Measurements from ENCODE around the gene UBE2E2.

UBE2E2 gene

DNA sequence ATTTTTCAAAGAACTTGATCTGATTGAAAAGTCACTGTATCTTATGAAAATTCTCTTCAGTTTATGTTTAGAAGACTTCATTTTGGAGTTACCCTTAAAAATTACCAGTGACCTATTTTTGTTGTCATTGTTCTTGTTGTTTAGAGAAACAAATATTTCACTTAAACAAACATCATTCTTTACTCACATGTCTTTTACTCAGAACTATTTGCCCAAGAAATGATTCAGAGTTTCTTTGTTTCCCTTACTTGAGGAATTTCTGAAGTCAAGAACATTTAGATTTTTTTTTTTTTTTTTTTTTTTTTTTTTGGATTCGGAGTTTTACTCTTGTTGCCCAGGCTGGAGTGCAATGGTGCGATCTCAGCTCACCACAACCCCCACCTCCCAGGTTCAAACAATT, 343.1 kb downstream of the UBE2E2 start:
- no peak for DNase-seq

DNA sequence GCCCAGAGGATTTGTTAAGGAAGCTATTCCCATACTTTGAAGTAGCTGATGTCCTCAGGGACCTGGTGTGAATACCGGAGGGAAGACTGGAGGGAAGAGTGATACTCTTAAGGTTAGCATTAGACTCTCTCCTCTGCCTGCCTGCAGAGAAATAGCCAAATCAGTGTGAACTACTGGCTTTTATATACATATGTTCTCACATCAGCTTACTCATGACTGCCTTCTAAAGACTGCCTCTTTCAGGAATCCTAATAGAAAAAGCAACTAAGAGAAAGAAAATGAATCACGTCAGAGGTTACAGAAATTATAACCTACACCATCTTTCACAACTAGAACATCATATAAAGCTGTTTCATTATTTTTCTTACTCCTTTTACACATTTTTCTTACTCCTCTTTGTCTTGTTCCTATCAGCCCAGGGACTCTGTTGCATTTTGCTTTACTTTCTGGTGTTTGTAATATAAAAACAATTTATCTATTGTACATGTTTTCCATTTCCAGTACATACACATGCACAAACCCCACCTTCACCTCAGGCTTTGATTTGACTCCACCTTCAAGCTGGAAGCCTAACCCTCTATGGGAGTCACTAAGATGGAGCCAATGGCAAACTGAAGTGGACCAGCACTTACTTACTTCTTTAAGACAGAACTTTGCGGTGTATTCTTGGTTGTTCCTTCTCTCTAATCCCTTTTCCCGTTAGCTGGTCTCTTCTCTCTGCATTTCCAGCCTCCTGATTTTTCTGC, 345.0 kb downstream of the UBE2E2 start:
- DNase-seq, result no peak

DNA sequence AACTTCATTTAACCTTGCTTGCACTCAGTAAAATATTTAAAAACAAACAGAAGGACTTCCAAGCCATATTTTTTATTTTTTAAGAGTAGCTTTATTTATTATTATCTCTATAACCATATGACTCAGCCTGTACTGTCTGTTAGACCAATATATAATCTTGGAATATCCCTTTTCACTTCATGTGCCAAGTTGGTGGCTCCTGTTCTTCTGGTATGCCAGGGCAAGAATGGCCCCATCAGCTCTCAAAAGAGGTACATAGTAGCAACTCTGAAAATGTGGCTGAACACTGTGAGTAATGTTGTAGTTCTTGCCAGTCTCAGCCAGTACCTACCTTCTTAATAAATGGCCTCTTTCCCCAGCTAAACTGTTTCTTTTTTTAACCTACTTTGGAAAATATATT, 345.6 kb downstream of the UBE2E2 start:
- DNase-seq, result no peak

DNA sequence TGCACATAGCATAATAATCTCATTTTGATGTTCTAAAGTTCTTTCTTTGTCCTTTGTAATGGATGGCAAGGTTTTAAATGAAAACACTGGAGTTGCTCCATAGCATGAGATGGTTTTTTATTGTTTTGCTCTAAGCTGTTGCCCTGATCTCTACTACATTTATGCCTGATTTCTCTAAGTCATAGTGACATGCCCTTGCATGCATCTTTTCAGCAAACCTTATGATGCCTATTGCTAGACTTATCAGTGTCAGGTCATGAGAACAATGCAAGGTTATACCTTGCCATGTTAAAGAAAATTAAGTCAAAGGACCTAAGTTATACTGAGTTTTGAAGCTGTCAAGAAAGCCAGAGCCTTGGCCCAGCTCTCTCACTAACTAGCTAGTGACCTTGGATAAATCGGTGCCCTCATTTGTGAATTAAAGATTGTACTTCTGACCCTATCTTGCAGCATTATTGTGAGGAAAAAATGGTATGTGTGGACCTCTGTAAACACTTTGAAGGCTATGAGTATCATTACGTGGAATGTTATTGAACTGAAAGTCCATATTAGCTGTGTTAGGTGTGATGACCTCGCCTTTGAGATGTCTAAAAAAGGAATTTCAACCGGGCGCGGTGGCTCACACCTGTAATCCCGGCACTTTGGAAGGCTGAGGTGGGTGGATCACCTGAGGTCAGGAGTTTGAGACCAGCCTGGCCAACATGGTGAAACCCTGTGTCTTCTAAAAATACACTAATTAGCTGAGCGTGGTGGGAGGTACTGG, 346.2 kb downstream of the UBE2E2 start:
- DNase-seq, result no peak

DNA sequence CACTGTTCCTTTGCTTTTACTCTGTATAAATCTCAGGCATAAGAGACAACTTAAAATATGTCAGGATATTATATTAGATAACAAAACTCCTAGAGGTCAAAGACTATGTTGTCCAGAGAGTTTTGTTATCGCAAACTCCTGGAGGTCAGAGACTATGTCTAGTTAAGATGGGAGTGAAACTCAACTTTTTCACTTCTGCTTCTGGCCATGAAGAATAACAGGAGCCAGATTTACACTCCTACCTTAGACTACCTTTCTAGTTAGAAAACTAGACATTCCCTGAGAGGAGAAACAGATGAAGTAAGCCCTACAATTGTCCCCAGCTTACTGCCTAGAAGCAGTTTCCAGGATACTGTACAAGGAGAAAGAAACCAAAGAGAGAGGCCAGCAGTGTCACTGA, 347.3 kb downstream of the UBE2E2 start:
- DNase-seq, result no peak

DNA sequence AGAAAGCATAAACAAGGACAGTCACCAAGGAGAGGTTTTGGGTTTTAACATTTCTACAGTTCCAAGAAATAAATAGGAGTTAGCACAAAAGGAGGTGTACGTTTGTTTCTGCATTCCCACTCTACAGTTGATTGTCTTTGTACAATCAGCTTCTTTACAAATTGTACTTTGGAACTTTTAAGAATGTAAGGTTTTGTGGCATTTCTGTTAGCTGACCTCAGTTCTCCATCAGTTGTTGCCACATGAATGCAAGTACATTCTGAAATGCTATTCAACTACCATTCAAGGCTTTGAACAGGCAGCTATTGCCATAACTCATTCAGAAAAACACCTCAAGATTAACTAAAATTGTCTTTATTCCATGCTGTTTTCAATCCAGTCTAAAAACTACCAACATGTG, 349.4 kb downstream of the UBE2E2 start:
- no peak for DNase-seq

DNA sequence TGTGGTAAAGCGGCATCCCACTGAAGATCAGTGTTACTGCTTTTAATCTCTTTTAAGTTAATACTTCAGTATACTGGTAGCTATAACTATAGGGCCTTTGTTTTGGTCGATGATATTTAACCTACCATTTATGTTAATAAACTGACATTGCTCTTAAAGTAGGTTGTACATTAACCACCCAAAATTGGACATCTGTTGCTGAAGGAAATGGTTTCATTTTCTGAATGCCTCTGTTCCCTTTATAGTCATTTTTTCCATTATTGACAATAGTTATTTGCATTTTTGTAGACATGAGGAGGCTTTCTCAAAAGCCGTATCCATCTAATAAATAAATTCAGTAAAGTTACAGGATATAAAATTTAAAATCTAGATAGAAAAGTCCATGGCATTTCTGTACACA, 350.2 kb downstream of the UBE2E2 start:
- DNase-seq, result no peak

DNA sequence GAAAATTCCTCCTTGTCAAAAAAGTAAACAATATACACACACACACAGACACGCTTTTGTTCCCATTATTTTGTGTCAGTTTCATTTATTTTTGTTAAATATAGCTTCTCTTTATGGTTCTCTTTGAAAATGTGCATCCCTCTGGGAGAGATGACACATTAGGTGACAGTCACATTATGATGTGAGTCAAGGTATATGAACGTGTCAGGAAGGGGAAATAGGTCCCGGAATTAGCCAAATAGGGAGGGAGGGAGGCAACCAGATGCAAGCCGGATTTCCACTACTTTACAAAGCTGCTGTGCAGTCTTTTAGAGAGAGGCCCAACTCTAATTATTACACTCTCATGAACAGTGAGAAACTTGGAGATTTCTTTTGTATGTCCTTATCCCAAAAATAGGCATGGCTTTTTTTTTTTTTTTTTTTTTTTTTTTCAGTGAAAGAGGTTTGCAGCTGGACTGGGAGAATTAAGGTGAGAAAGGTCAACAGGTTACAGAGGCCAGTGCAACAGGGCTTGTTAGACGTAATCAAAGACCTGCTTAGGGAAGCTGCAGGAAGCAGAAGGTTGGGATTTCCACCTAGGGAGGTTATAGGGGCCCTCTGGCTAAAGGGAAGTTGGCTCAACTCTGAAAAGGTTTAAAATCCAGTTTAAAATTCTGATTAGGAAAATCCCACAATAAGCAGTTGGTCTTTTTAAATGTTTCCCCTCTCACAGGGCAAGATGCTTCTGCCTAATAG, 362.1 kb downstream of the UBE2E2 start:
- no peak for DNase-seq

DNA sequence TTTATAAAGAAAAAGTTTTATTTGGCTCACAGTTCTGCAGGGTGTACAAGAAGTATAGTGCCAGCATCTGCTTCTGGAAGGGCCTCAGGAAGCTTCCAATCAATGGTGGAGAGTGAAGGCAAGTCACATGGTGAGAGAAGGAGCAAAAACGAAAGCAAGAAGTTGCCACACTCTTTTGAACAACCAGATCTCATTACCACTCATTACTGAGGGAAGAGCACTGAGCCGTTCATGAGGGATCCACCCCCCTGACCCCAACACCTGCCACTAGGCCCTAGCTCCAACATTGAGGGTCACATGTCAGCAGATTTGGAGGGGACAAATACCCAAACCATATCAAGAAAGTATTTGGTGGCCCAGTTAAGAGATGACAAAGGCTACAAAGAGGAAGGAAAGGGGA, 363.4 kb downstream of the UBE2E2 start:
- DNase-seq, result no peak

DNA sequence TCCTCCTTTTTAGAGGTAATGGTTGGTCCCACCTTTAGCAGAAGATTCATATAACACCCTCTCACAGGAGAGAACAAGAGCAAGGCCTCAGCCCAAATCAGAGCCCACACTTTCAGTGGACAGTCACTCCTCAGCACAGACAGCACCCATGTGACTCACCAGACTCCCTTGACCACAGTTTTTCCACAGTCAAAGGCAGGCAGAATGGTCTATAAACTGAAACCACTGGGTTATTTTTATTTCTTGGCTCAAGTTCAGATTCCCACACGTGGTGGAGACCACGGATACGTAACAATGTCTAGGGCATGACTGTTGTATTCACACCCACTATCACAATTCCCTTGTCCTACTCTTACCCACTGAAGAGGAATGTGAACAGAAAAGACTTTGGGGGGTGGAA, 364.8 kb downstream of the UBE2E2 start:
- no peak for DNase-seq

DNA sequence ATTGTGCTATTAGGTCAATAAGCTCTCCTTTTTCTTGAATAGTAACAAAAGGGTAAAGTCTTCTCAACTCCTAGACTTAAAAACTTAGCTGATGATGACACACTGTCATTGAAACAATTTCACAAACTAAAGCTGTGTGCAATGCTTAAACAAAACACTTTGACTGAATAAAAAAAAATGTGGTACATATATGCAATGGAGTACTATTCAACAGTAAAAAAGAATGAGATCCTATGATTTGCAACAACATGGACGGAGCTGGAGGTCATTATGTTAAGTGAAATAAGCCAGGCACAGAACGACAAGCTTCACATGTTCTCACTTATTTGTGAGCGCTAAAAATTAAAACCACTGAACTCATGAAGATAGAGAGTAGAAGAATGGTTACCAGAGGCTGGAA, 370.7 kb downstream of the UBE2E2 start:
- DNase-seq, result no peak

DNA sequence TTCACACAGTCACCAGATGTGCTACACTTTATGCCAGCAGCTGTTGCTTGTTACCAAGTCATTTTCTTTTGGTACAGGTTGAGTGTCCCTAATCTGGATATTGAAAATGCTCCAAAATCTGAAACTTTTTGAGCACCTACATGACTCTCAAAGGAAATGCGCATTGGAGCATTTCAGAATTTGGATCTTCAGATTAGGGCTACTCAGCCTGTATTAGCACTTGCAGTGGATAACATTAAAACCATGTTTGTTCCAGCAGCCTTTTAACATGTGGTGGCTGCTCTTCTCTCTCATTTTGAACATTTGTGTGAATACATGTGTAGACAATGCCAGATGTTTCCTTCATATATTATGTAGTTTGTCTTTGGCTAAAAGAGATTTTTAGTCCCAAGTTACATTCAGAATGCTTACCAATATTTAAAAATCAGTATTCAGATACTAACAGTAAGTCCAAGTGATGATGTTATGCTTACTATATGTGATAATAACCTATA, 371.7 kb downstream of the UBE2E2 start:
- DNase-seq, result no peak

DNA sequence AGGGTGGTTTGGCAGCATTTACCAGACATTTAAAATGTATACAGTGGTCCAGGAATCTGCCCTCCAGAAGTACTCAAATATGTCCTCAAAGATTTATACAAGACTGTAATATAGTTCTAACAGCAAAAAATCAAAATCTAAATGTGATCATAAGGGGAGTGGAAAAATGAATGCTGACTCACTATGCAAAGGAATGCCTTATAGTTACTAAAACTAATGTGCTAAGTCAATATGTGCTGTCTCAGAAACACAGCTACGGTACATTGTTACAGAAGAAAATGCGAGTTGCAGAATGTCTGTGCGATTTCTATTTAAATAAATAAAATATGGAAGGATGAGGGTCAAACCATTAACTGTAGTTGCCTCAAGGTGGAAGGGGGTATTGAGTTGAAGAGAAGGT, 372.6 kb downstream of the UBE2E2 start:
- DNase-seq, result no peak

DNA sequence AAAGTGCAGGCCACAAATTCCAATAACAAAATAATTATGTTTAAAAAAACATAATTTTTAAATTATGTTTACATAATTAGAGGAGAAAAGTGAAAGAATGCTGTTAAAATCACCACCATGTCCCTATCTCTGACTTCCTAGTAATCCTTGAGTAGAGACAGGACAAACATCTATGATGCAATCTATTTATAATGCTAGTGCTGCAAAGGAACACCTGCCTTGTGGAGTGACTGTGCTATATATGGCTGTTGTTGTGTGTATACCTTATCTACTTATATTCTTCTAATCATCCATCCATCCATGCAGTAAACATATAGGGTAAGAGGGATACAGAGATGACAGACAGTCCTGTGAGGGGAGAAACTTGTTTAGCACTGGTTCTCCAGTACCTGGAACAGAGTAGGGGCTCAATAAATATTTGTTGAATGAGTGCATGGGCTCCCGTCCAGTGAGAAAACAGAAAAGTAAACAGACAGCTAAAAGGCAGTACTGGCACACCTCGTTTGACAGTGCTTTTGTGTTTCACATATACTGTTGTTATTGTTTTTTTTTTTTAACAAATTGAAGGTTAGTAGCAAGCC, 373.3 kb downstream of the UBE2E2 start:
- no peak for DNase-seq

DNA sequence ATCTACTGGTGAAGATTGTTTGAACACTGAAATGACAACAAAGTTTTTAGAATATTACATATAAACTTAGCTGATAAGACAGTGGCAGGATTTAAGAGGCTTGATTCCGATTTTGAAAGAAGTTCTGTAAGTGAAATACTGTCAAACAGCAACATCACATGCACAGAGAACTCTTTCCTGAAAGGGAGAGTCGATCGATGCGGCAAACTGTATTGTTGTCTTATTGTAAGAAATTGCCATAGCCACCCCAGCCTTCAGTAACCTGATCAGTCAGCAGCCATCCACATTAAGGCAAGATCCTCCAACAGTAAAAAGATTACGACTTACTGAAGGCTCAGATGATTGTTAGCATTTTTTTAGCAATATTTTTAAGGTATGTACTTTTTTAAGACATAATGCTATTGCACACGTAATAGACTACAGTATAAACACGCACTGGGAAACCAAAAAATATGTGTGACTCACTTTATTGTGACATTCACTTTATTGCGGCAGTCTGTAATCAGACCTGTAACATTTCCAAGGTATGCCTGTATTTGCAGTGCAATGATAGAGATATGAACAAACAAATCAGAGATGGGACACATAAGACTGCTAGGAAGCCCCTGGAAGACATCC, 377.1 kb downstream of the UBE2E2 start:
- no peak for DNase-seq

DNA sequence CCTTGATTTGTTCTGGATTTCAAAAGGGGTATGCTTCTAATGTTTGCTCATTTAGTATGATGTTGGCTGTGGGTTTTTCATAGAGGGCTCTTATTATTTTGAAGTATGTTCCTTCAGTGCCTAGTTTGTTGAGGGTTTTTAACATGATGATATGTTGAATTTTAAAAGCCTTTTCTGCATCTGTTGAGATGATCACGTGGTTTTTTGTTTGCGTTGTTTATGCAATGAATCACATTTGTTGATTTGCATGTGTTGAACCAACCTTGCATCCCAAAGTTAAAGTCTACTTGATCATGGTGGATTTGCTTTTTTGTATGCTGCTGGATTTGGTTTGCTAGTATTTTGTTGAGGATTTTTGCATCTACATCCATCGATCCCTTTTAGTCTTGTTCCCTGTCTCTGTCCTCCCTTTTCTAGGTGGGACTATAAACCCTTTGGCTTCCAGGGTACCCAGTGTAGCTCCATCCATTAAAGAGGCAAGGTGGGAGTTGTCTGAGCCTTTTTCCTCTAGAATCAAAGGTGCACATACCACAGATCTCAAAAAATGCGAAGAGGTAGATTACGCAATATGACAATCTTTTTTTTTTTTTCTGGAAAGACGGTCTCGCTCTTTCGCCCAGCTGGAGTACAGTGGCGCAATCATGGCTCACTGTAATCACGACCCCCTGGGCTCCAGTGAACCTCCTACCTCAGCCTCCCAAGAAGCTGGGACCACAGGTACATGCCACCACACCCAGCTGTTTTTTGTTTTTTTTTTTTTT, 381.0 kb downstream of the UBE2E2 start:
- DNase-seq, result no peak

DNA sequence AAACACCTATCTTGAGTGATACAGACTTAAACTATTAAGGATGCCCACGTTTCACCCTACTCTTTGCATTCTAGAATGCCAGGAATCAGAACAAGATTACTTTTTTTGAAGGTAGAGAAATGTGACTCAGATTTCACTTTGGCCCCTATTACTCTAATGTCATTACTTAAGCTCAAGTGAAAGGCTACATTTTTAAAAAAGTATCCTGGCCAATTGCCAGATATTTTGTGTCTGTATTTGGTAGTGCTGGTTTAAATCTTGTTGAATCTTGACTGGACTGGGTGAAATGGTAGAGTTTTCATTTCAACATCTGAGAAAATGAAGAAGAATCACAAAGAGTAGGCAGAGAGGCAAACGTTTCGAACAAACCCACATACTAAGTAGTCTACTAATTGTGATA, 384.4 kb downstream of the UBE2E2 start:
- no peak for DNase-seq

DNA sequence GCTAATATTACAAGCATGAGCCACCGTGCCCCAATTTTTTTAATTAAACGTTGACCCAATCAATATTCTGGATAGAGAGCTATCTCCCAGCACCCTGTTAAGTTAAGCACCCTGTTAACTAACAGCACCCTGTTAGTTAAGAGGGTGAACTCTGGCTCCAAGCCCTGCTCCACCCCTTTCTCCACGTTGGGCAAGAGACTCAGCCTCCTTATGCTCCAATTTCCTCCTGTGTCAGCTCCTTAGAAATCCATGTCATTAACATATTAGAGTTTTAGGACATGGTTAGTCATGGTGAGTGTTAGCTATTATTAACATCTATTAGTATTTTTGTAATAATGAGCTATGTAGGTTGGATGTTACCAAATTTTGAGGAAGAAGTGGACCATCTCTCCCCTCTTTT, 385.4 kb downstream of the UBE2E2 start:
- DNase-seq, result no peak

DNA sequence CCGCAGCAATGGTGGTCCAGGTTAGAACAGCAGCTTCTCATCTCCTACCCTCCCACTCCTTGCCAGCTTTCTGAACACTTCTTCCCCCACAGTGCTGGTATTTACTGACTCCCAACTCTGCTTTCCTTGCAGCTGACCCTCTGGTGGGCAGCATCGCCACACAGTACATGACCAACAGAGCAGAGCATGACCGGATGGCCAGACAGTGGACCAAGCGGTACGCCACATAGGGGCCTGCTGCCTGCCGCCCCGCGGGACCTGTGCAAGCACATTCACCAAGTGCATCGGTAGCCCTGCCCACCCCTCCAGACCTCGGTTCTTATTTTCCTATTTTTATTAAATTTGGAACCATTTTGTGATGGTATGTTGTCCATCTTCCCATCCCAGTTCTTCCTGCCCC, 386.5 kb downstream of the UBE2E2 start:
- no peak for DNase-seq

DNA sequence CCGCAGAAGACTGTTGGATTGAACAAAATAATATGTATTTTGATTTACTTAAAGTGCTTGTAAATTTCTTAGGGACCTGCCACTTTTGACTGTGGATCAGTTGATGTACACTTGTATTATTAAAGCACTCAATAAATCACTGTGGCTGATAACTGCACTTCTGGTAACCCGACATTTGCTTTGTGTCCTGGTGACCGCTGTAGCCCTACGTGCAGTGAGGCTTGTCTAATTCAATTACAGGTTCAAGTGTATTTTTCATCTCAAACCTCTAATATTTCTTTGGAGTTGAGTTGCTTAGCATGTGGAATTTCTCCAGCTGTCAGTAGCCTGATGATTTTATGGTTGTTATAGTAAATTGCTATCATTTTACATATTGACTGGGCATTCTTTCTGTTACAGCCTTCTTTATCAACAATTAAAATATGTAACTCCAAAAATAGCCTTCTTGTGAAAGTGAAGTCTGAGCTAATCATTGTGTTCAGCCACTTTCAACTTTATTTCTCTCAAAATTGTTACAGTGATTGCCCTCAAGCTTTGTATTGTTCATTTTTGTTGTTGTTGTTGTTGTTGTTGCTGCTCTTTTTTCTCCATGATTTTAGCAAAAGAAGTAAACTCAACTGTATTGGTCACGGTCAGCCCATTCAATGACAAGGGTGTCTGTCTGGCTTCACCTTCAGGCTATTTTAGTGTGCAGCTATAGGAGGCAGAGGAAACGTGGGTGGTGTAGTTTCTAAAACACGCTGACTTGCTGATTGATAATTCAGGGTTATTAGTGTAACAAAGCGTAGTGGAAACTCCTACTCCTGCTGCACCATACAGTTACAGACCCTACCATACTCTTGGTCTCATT, 387.5 kb downstream of the UBE2E2 start:
- DNase-seq, result no peak

DNA sequence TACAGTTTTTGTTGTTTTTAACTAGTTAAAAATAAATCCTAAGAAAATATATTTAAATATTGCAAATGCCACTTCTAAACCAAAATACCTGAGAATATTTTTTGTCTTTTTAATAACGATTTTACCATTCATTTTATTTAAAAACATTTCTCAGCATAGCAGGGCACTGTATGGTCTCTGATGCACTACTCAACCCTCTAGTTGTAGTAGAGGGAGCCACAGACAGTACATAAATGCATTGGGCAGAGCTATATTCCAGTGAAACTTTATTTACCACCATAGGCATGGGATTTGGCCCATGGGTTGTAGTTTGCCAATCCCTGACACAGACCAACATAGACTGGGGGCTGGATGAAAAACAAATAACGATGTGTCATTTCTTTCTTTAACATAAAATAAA, 388.2 kb downstream of the UBE2E2 start:
- no peak for DNase-seq
